Endodermal cell (in vitro differentiated cells): ENCODE results near the gene ZNF423. TPM values are rescaled to one million over a fixed set of nuclear protein-coding genes. Genes with fewer than 3 reads are reported as not detected.
A peak's percentile ranks its signal among the peaks of the same experiment; 100 is the strongest.

Experiments
- DNase-seq: peaks from one replicate; pipeline ENCODE4 v3.0.0-alpha.2; 2017
- H3K27ac ChIP-seq: 2 replicates; pipeline ENCODE4 v1.5.1; 2013; ENCODE audit warnings: mild to moderate bottlenecking, low read depth, low read length, moderate library complexity
- H3K27me3 ChIP-seq: 2 replicates; pipeline ENCODE4 v1.6.1; 2013; ENCODE audit warnings: mild to moderate bottlenecking, low read length, moderate library complexity; ENCODE audit not compliant: insufficient read depth, control insufficient read depth, poor library complexity, severe bottlenecking
- H3K36me3 ChIP-seq: 2 replicates; pipeline ENCODE4 v1.7.0; 2013; ENCODE audit warnings: mild to moderate bottlenecking, low read length, moderate library complexity; ENCODE audit not compliant: control insufficient read depth, insufficient read depth
- H3K4me1 ChIP-seq: one replicate; pipeline ENCODE4 v1.7.0; 2013; ENCODE audit warnings: low read length; ENCODE audit not compliant: control insufficient read depth, insufficient read depth
- H3K4me3 ChIP-seq: 2 replicates; pipeline ENCODE4 v1.5.1; 2013; ENCODE audit warnings: mild to moderate bottlenecking, low read length, moderate library complexity
- H3K9ac ChIP-seq: 2 replicates; pipeline ENCODE4 v1.6.1; 2013; ENCODE audit warnings: mild to moderate bottlenecking, low read length, moderate library complexity; ENCODE audit not compliant: poor library complexity, severe bottlenecking; ENCODE audit errors: extremely low read depth
- H3K9me3 ChIP-seq: 2 replicates; pipeline ENCODE4 v1.6.1; 2013; ENCODE audit warnings: mild to moderate bottlenecking, low read length, moderate library complexity; ENCODE audit not compliant: control insufficient read depth
- H3K27ac Mint-ChIP-seq: 2 replicates; pipeline ENCODE4 v1.8.0; 2020; ENCODE audit warnings: mixed read lengths
- H3K27me3 Mint-ChIP-seq: 2 replicates; pipeline ENCODE4 v1.8.0; 2021; ENCODE audit warnings: mild to moderate bottlenecking, mixed read lengths; ENCODE audit not compliant: insufficient read depth
- H3K36me3 Mint-ChIP-seq: 2 replicates; pipeline ENCODE4 v1.8.0; 2020; ENCODE audit warnings: low read depth, mixed read lengths
- H3K4me1 Mint-ChIP-seq: 2 replicates; pipeline ENCODE4 v1.8.0; 2020; ENCODE audit warnings: mixed read lengths
- H3K4me3 Mint-ChIP-seq: 2 replicates; pipeline ENCODE4 v1.8.0; 2020; ENCODE audit warnings: mild to moderate bottlenecking, moderate library complexity, mixed read lengths
- H3K9me3 Mint-ChIP-seq: 2 replicates; pipeline ENCODE4 v1.8.0; 2020; ENCODE audit warnings: mild to moderate bottlenecking, mixed read lengths
- WGBS, 2 experiments: methylation state at CpG; one replicate each; pipeline versions ENCODE4 v1.1.5 to v1.1.7; 2013; ENCODE audit warnings: missing lambda C conversion rate in 2 of 2, mixed read lengths in 1 of 2; ENCODE audit not compliant: insufficient coverage in 1 of 2, insufficient read length in 1 of 2; 5-methylcytosine and 5-hydroxymethylcytosine counted together
- total RNA-seq, 2 donors: library from RNA; stranded (reverse); fragmentation: NEBNext Ultra II Directional in 1 of 2; extraction: Animal tissue kit (Norgen Biotek cat#: 25700) in 1 of 2; gene quantifications; 2 replicates in 1 of 2; 3 replicates in 1 of 2; pipeline ENCODE4 v1.2.1, GENCODE V29; 2021
- TF ChIP-seq, protein P1 (sequence below): fragments of 200-600 bp; sonication (generic); conservative IDR thresholded peaks from 2 replicates; pipeline ENCODE4 v1.5.0; 2021; ENCODE audit warnings: antibody characterized with exemption, mild to moderate bottlenecking

ZNF423 gene
- total RNA-seq, 2 donors from 2014 or later = 30.3 to 41.9 TPM

DNA sequence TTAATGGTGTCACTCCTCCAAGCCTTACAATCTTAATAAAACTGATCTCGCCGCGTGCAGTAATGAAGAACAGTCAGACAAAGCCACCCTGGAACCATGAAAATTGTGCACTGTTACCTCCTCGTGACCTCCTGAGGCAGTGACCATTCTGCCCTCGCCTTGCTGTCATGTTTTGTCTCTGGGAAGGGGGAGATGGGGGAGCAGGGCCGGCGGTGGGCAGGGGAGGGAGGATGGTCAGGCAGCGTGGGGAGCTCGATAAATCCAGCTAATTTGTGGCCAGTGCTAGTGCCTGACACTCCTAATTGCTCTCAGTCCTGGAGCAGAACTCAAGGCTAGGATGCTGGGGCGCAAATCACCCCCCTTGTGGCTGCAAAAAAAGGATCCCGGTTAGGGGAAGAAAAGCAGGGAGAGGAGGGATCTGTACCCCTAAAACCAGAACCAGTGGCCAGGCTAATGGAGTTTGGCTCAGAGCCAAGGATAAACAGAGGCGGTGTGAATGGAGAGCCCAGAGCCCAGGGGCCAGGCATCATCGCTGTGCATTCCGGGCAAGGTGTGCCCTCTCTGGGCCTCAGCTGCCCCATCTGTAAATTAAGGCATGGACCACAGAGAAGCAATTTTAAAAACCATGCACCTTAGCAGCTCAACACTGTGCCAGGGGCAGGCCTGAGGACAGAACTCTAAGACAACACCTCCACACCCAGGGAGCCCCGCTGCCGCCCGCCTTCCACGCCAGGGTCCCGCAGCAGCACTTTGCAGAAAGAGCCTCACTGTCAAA is 113.3 kb downstream of the ZNF423 start:
- Mint-ChIP-seq H3K36me3 (no peaks in the 10 kb centered on the region), H3K9me3 (no peaks in the 10 kb centered on the region), H3K4me1 (peaks cover 3% of the 10 kb centered on the region), H3K4me3 (no peak overlapping the region), H3K27ac (no peak overlapping the region), H3K27me3 (no peaks in the 10 kb centered on the region)
- no peak for DNase-seq
- Histone ChIP-seq H3K4me1 (peaks cover 5% of the 10 kb centered on the region), H3K27ac (peak overlapping the region; percentile 17), H3K36me3 (no peaks in the 10 kb centered on the region), H3K9ac (no peak overlapping the region), H3K9me3 (no peaks in the 10 kb centered on the region), H3K4me3 (no peak overlapping the region), H3K27me3 (no peaks in the 10 kb centered on the region)
- TF ChIP-seq, protein P1, sequence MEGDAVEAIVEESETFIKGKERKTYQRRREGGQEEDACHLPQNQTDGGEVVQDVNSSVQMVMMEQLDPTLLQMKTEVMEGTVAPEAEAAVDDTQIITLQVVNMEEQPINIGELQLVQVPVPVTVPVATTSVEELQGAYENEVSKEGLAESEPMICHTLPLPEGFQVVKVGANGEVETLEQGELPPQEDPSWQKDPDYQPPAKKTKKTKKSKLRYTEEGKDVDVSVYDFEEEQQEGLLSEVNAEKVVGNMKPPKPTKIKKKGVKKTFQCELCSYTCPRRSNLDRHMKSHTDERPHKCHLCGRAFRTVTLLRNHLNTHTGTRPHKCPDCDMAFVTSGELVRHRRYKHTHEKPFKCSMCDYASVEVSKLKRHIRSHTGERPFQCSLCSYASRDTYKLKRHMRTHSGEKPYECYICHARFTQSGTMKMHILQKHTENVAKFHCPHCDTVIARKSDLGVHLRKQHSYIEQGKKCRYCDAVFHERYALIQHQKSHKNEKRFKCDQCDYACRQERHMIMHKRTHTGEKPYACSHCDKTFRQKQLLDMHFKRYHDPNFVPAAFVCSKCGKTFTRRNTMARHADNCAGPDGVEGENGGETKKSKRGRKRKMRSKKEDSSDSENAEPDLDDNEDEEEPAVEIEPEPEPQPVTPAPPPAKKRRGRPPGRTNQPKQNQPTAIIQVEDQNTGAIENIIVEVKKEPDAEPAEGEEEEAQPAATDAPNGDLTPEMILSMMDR = no peak
- 90 to 96% methylated on average over 6 to 19 of the region's 19 CpGs for WGBS, 2 experiments

DNA sequence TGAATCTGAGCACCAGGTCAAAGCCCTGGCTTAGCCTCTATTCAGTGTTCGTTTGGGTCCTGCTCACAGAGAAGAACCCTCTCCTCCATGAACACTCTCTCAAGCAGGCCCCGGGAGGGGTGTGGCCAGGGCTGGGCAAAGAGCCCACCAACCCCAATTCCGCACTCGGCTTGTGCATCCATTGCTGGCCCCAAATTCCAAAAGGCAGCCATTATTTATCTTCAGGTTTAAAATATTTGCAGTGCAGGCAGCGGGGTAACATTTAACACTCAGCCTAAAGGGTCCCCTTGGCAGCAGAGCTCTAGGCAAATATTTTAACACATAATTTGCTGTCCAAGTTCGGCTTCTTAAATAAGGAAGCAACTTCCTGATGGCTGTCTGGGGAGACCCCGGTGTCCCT is 115.7 kb downstream of the ZNF423 start:
- Mint-ChIP-seq H3K27me3 (no peaks in the 10 kb centered on the region), H3K36me3 (no peaks in the 10 kb centered on the region), H3K27ac (no peak overlapping the region), H3K9me3 (no peaks in the 10 kb centered on the region), H3K4me1 (peaks cover 3% of the 10 kb centered on the region), H3K4me3 (no peak overlapping the region)
- TF ChIP-seq, protein P1 = no peak
- Histone ChIP-seq H3K4me1 (no peaks in the 10 kb centered on the region), H3K9me3 (no peaks in the 10 kb centered on the region), H3K27me3 (no peaks in the 10 kb centered on the region), H3K36me3 (no peaks in the 10 kb centered on the region), H3K27ac (no peak overlapping the region), H3K9ac (no peak overlapping the region), H3K4me3 (no peak overlapping the region)
- no peak for DNase-seq
- 92% methylated on average over 5 to 7 of the region's 7 CpGs for WGBS, 2 experiments

DNA sequence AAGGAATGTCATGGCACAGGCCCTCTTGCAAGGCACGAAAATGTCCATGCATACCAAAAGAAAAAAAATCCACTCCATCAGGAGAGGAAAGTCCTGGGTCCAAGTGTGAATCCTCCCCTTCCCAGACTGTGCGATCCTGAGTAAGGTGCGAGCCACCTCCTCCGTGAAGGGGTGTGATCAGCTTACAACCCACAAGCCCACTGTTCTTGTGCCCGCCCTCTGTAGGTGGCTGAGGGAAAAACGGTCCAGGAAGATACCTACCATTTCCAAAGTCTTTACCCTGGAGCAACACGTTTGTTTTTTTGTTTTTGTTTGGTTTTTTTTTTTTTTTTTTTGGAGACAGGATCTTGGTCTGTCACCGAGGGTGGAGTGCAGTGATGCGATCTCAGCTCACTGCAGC is 116.5 kb downstream of the ZNF423 start:
- WGBS, 2 experiments = 69 to 80% methylated on average over 1 to 8 of the region's 9 CpGs

More for the DNA sequence above, 116.5 kb downstream of the ZNF423 start:
- Mint-ChIP-seq H3K27ac (no peak overlapping the region), H3K36me3 (no peaks in the 10 kb centered on the region), H3K27me3 (no peaks in the 10 kb centered on the region), H3K4me3 (no peak overlapping the region), H3K9me3 (no peaks in the 10 kb centered on the region), H3K4me1 (no peaks in the 10 kb centered on the region)
- TF ChIP-seq, protein P1 = peak; percentile 74
- no peaks in the 10 kb centered on the region for H3K4me1 ChIP-seq
- H3K4me3 ChIP-seq = no peak overlapping the region
- no peak overlapping the region for H3K27ac ChIP-seq
- peak; percentile 90 for DNase-seq
- H3K27me3 ChIP-seq = no peaks in the 10 kb centered on the region
- H3K9ac ChIP-seq = no peak overlapping the region
- H3K36me3 ChIP-seq = no peaks in the 10 kb centered on the region
- no peaks in the 10 kb centered on the region for H3K9me3 ChIP-seq
